Loucy (cell line): ENCODE measurements around the gene LLGL2.

Experiments used
- EZH2phosphoT487 ChIP-seq: fragments of 200-600 bp; IDR thresholded peaks from 2 replicates; pipeline ENCODE4 v1.6.1; 2018; ENCODE audit warnings: antibody characterized with exemption, mild to moderate bottlenecking, moderate library complexity, borderline replicate concordance
- TF ChIP-seq, protein P1 (sequence below): fragments of 200-600 bp; sonication (generic); conservative IDR thresholded peaks from 2 replicates; pipeline ENCODE4 v1.5.1; 2014; ENCODE audit warnings: mild to moderate bottlenecking, antibody characterized with exemption, low read length

DNA sequence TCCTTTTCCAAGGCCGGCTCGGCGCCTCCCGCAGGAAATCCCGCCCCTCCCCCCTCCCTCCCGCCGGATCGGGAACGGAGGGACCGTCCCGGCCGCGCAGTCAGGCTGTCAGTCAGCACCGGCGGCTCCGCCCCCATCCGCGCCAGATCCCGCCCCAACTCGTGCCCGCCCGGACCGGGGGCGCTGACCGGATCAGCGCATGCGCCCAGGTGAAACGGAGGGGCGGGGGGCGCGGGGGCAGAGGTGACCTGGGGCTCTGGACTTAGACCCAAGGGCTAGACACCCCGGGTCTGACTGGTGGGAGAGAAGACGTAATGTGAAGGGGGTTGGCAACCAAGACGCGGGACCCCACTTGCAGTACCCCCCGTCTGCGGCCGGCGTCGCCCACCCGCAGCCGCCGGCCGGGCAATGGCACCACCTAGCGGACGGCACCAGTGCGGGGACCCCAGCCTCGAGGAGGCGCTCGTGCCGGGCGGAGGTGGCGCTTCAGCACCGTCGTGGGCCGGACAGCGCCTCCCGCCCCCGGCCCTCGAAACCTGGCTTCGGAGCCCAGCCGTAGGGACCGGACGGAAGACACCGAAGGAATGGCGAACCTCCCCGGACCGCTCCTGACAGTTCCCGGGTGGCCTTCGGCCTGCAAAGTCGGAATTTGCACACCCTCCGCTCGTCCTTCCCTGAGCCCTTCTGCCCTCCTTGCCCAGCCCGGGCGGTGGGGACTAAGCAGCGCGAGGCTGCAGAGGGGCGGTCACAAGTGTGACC, 9.8 kb upstream of the LLGL2 start, which contains the start of gene CASKIN2:
- TF ChIP-seq, protein P1, sequence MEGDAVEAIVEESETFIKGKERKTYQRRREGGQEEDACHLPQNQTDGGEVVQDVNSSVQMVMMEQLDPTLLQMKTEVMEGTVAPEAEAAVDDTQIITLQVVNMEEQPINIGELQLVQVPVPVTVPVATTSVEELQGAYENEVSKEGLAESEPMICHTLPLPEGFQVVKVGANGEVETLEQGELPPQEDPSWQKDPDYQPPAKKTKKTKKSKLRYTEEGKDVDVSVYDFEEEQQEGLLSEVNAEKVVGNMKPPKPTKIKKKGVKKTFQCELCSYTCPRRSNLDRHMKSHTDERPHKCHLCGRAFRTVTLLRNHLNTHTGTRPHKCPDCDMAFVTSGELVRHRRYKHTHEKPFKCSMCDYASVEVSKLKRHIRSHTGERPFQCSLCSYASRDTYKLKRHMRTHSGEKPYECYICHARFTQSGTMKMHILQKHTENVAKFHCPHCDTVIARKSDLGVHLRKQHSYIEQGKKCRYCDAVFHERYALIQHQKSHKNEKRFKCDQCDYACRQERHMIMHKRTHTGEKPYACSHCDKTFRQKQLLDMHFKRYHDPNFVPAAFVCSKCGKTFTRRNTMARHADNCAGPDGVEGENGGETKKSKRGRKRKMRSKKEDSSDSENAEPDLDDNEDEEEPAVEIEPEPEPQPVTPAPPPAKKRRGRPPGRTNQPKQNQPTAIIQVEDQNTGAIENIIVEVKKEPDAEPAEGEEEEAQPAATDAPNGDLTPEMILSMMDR = peak; percentile 99
- TF ChIP-seq EZH2phosphoT487 = no peak
